ENCODE results near the gene ADARB2. TPM values are rescaled to one million over a fixed set of nuclear protein-coding genes. Genes with fewer than 3 reads are reported as not detected.

The ADARB2 gene
- total and polyA plus RNA-seq, 2 donors (not counting 1 experiment from before 2014, with no cell fraction given), result not detected

GRCh38 chr10:1362589-1363445, 374.5 kb downstream of the ADARB2 start:
- Histone ChIP-seq H3K27me3 (ENCODE audit: control insufficient read depth, insufficient read depth, low read length) (no peaks in the 10 kb centered on the region), H3K4me2 (ENCODE audit: extremely low read depth, insufficient read depth, low read length) (no peak overlapping the region), H3K9ac (ENCODE audit: insufficient read depth, low read length) (no peak overlapping the region), H3K36me3 (ENCODE audit: control insufficient read depth, insufficient read depth, low read length) (no peaks in the 10 kb centered on the region), H3K4me3 (replicated peaks in 1 of 4; ENCODE audit: control extremely low read depth in 1 of 4, insufficient read depth in 1 of 4, low read depth in 3 of 4, low read length in 4 of 4) (no peak overlapping the region), H3K79me2 (ENCODE audit: control insufficient read depth, insufficient read depth, low read length) (no peaks in the 10 kb centered on the region), H3K27ac (ENCODE audit: insufficient read depth, low read length) (no peak overlapping the region), H3K4me1 (ENCODE audit: control insufficient read depth, extremely low read depth, insufficient read depth, low read length) (no peaks in the 10 kb centered on the region), H4K20me1 (ENCODE audit: control insufficient read depth, extremely low read depth, insufficient read depth, low read length) (no peaks in the 10 kb centered on the region), H3K9me3 (ENCODE audit: control insufficient read depth, insufficient read depth, low read depth, low read length) (no peaks in the 10 kb centered on the region), H2AFZ (ENCODE audit: low read length) (no peak overlapping the region)
- no peak for DNase-seq (ENCODE audit: low read depth in 2 of 2)
- TF ChIP-seq CTCF (conservative IDR thresholded peaks at IDR 0.05 in 1 of 2, IDR thresholded peaks at IDR 0.05 in 1 of 2; ENCODE audit: low read depth in 1 of 2, low read length in 2 of 2) (no peak), EZH2 (IDR thresholded peaks at IDR 0.05; ENCODE audit: low read length, missing control alignments) (no peak)

GRCh38 chr10:1361411-1362105, 375.8 kb downstream of the ADARB2 start:
- no peaks in the 10 kb centered on the region for H3K4me1 ChIP-seq (ENCODE audit: control insufficient read depth, extremely low read depth, insufficient read depth, low read length)
- H2AFZ ChIP-seq (ENCODE audit: low read length), result no peak overlapping the region
- no peak for DNase-seq (ENCODE audit: low read depth in 2 of 2)

More at GRCh38 chr10:1361411-1362105, 375.8 kb downstream of the ADARB2 start:
- H3K9ac ChIP-seq (ENCODE audit: insufficient read depth, low read length), result no peak overlapping the region
- no peak overlapping the region for H3K27ac ChIP-seq (ENCODE audit: insufficient read depth, low read length)
- H3K4me3 ChIP-seq (replicated peaks in 1 of 4; ENCODE audit: control extremely low read depth in 1 of 4, insufficient read depth in 1 of 4, low read depth in 3 of 4, low read length in 4 of 4), result no peak overlapping the region
- no peaks in the 10 kb centered on the region for H4K20me1 ChIP-seq (ENCODE audit: control insufficient read depth, extremely low read depth, insufficient read depth, low read length)
- TF ChIP-seq EZH2 (IDR thresholded peaks at IDR 0.05; ENCODE audit: low read length, missing control alignments) (no peak), CTCF (conservative IDR thresholded peaks at IDR 0.05 in 1 of 2, IDR thresholded peaks at IDR 0.05 in 1 of 2; ENCODE audit: low read depth in 1 of 2, low read length in 2 of 2) (no peak)
- H3K36me3 ChIP-seq (ENCODE audit: control insufficient read depth, insufficient read depth, low read length), result no peaks in the 10 kb centered on the region
- no peak overlapping the region for H3K4me2 ChIP-seq (ENCODE audit: extremely low read depth, insufficient read depth, low read length)
- no peaks in the 10 kb centered on the region for H3K79me2 ChIP-seq (ENCODE audit: control insufficient read depth, insufficient read depth, low read length)
- no peaks in the 10 kb centered on the region for H3K27me3 ChIP-seq (ENCODE audit: control insufficient read depth, insufficient read depth, low read length)
- no peaks in the 10 kb centered on the region for H3K9me3 ChIP-seq (ENCODE audit: control insufficient read depth, insufficient read depth, low read depth, low read length)
